B cell (primary cell): ENCODE results near the gene LAMA2. TPM values are rescaled to one million over a fixed set of nuclear protein-coding genes. Genes with fewer than 3 reads are reported as not detected.

ENCODE experiments used
- ATAC-seq: fragments of 200-7000 bp; cut with Tn5 transposase; one replicate; pipeline ENCODE4 v1.10.0; 2021; ENCODE audit warnings: low read depth, mild to moderate bottlenecking, moderate number of reproducible peaks, moderate library complexity
- CTCF ChIA-PET: fragments of 350-600 bp; sonication (Branson Sonifier 250); formaldehyde crosslinking; loops from one replicate; lab custom pipeline; 2021; ENCODE audit warnings: antibody characterized with exemption, inconsistent platforms; lab: Charles Lee
- POLR2A ChIA-PET: fragments of 350-600 bp; sonication (Branson Sonifier 250); formaldehyde crosslinking; loops from one replicate; lab custom pipeline; 2021; ENCODE audit warnings: antibody characterized with exemption; lab: Charles Lee
- DNase-seq: peaks from one replicate; pipeline ENCODE4 v3.0.0; 2013
- H2AFZ ChIP-seq: 2 replicates; pipeline ENCODE4 v1.6.1; 2012; ENCODE audit warnings: mild to moderate bottlenecking, low read depth, low read length; ENCODE audit not compliant: insufficient read depth, poor library complexity, severe bottlenecking
- H3K27ac ChIP-seq, 2 donors: 1 replicate in 1 of 2; 2 replicates in 1 of 2; pipeline ENCODE4 v1.5.1; 2012 to 2013; ENCODE audit warnings: low read length in 2 of 2, mild to moderate bottlenecking in 2 of 2, moderate library complexity in 1 of 2
- H3K27me3 ChIP-seq, 4 experiments: fragments of 200-600 bp in 1 of 4; sonication (generic) in 1 of 4; replicated peaks in 1 of 4; 1 replicate in 2 of 4; 2 replicates in 2 of 4; pipeline versions ENCODE4 v1.6.1 to v1.7.0; 2013 to 2016; ENCODE audit warnings: low read length in 3 of 4, mild to moderate bottlenecking in 2 of 4, mixed read lengths in 1 of 4, moderate library complexity in 1 of 4; ENCODE audit not compliant: insufficient read depth in 4 of 4, control insufficient read depth in 3 of 4; ENCODE audit errors: control extremely low read depth in 1 of 4
- H3K36me3 ChIP-seq, 2 experiments: replicated peaks in 1 of 2; 1 replicate in 1 of 2; 2 replicates in 1 of 2; pipeline versions ENCODE4 v1.6.1 to v1.7.1; 2013; ENCODE audit warnings: low read length in 1 of 2; ENCODE audit not compliant: insufficient read depth in 2 of 2, control insufficient read depth in 1 of 2; ENCODE audit errors: control extremely low read depth in 1 of 2, extremely low read depth in 1 of 2
- H3K4me1 ChIP-seq, 2 donors: fragments of 200-600 bp in 1 of 2; sonication (generic) in 1 of 2; 1 replicate in 1 of 2; 2 replicates in 1 of 2; pipeline versions ENCODE4 v1.5.1 to v1.6.1; 2013 to 2017; ENCODE audit warnings: low read length in 2 of 2; ENCODE audit not compliant: control insufficient read depth in 2 of 2, insufficient read depth in 2 of 2
- H3K4me2 ChIP-seq: replicated peaks from 2 replicates; pipeline ENCODE3; 2012; ENCODE audit warnings: mild to moderate bottlenecking, low read depth, low read length; ENCODE audit not compliant: poor library complexity, severe bottlenecking
- H3K4me3 ChIP-seq, 5 experiments: fragments of 200-600 bp in 1 of 5; sonication (generic) in 1 of 5; 1 replicate in 3 of 5; 2 replicates in 2 of 5; pipeline versions ENCODE4 v1.5.1 to v1.7.0; 2011 to 2016; ENCODE audit warnings: low read length in 4 of 5, mild to moderate bottlenecking in 4 of 5, low read depth in 2 of 5, control low read depth in 1 of 5, moderate library complexity in 1 of 5; ENCODE audit not compliant: insufficient read depth in 1 of 5; ENCODE audit errors: control extremely low read depth in 1 of 5, extremely low read depth in 1 of 5
- H3K79me2 ChIP-seq: fragments of 200-600 bp; sonication (generic); one replicate; pipeline ENCODE4 v1.6.0; 2016; ENCODE audit warnings: low read length; ENCODE audit not compliant: control insufficient read depth, insufficient read depth
- H3K9ac ChIP-seq: fragments of 200-600 bp; sonication (generic); 2 replicates; pipeline ENCODE4 v1.6.1; 2017; ENCODE audit warnings: mild to moderate bottlenecking, low read length, moderate library complexity
- H3K9me3 ChIP-seq, 3 donors: one replicate each; pipeline versions ENCODE4 v1.6.1 to v1.7.1; 2013; ENCODE audit warnings: low read length in 2 of 3; ENCODE audit not compliant: control insufficient read depth in 2 of 3, insufficient read depth in 1 of 3; ENCODE audit errors: control extremely low read depth in 1 of 3
- H4K20me1 ChIP-seq: 2 replicates; pipeline ENCODE4 v1.6.0; 2012; ENCODE audit warnings: mild to moderate bottlenecking, low read length; ENCODE audit not compliant: insufficient read depth, control insufficient read depth, poor library complexity, severe bottlenecking
- H3K27ac Mint-ChIP-seq: one replicate; pipeline ENCODE4 v1.8.0; 2021; ENCODE audit warnings: mixed read lengths
- H3K27me3 Mint-ChIP-seq: one replicate; pipeline ENCODE4 v1.8.0; 2021; ENCODE audit warnings: mixed read lengths
- H3K4me1 Mint-ChIP-seq: one replicate; pipeline ENCODE4 v1.8.0; 2021; ENCODE audit warnings: mixed read lengths
- H3K4me3 Mint-ChIP-seq: one replicate; pipeline ENCODE4 v1.8.0; 2021; ENCODE audit warnings: mixed read lengths
- H3K9me3 Mint-ChIP-seq: one replicate; pipeline ENCODE4 v1.8.0; 2022; ENCODE audit warnings: mixed read lengths; ENCODE audit not compliant: insufficient read depth
- CTCF ChIP-seq: fragments of 200-600 bp; IDR thresholded peaks from one replicate; pipeline ENCODE4 v1.8.0; 2022; ENCODE audit warnings: antibody characterized with exemption, mild to moderate bottlenecking
- EZH2 ChIP-seq: IDR thresholded peaks from 2 replicates; pipeline ENCODE4 v1.6.1; 2012; ENCODE audit warnings: borderline replicate concordance, low read depth, mild to moderate bottlenecking, moderate library complexity, low read length; ENCODE audit not compliant: insufficient read depth, poor library complexity, severe bottlenecking
- WGBS: methylation state at CpG from one replicate; pipeline ENCODE4 v1.1.5; 2013; ENCODE audit warnings: missing lambda C conversion rate; ENCODE audit not compliant: insufficient coverage; 5-methylcytosine and 5-hydroxymethylcytosine counted together
- intact Hi-C: fragments of 100-400 bp; cut with micrococcal nuclease; formaldehyde crosslinking; loops from one replicate; pipeline ENCODE4 v1.10.0; 2022
- polyA plus RNA-seq: library from polyadenylated mRNA; depleted of rRNA; stranded (reverse); fragments of >200 nt; gene quantifications from 2 replicates; pipeline ENCODE4 v1.2.3, GENCODE V29; 2012
- total RNA-seq, 2 donors: library from RNA; stranded (reverse); fragments of 120-200 nt in 1 of 2; gene quantifications; 1 replicate in 1 of 2; 2 replicates in 1 of 2; pipeline versions ENCODE4 v1.2.3 to v1.2.4, GENCODE V29; 2013 to 2022

Gene LAMA2
- total and polyA plus RNA-seq, 2 donors (not counting 1 experiment from before 2014, with no cell fraction given): 0.16 TPM; not detected in 1

GRCh38 chr6:129253727-129254126 lies 370.8 kb downstream of the LAMA2 start:
- H3K79me2 ChIP-seq: no peaks in the 10 kb centered on the region
- H3K4me1 ChIP-seq: no peaks in the 10 kb centered on the region
- Mint-ChIP-seq H3K27me3 (peaks cover 16% of the 10 kb centered on the region), H3K27ac (no peak overlapping the region), H3K4me1 (peaks cover 4% of the 10 kb centered on the region), H3K9me3 (no peaks in the 10 kb centered on the region), H3K4me3 (no peak overlapping the region)
- ATAC-seq (no peak), DNase-seq (no peak)
- intact Hi-C loops: loop anchor here (2.0 to 10.0 kb wide), 4 partner anchors 111 to 1517 kb away; no protein-coding TSS in a partner anchor
- H2AFZ ChIP-seq: no peak overlapping the region
- no peaks in the 10 kb centered on the region for H3K36me3 ChIP-seq
- TF ChIP-seq EZH2 (no peak), CTCF (no peak)
- H3K9ac ChIP-seq: no peak overlapping the region
- ChIA-PET POLR2A (no interaction called here), CTCF (interaction anchor here (0.7 to 3.2 kb wide), 3 partner anchors 10 to 446 kb away, joined by 3 to 12 read pairs (median 4); no protein-coding TSS in a partner anchor)
- H4K20me1 ChIP-seq: no peaks in the 10 kb centered on the region
- no peak overlapping the region for H3K27ac ChIP-seq
- no peaks in the 10 kb centered on the region for H3K27me3 ChIP-seq
- H3K4me2 ChIP-seq: no peak overlapping the region
- H3K4me3 ChIP-seq: no peak overlapping the region
- WGBS: no CpG with 5 or more reads among the region's 6 CpGs
- H3K9me3 ChIP-seq: no peaks in the 10 kb centered on the region

GRCh38 chr6:129257196-129257595 lies 374.3 kb downstream of the LAMA2 start:
- H3K4me1 Mint-ChIP-seq: no peaks in the 10 kb centered on the region
- peaks cover 13% of the 10 kb centered on the region for H3K27me3 Mint-ChIP-seq
- H3K79me2 ChIP-seq: no peaks in the 10 kb centered on the region
- H3K4me3 Mint-ChIP-seq: no peak overlapping the region
- H3K27me3 ChIP-seq: no peaks in the 10 kb centered on the region
- no peak overlapping the region for H3K9ac ChIP-seq
- POLR2A ChIA-PET: no interaction called here
- no peaks in the 10 kb centered on the region for H4K20me1 ChIP-seq
- no peaks in the 10 kb centered on the region for H3K9me3 ChIP-seq
- H3K9me3 Mint-ChIP-seq: no peaks in the 10 kb centered on the region
- H3K27ac ChIP-seq: no peak overlapping the region
- H3K4me3 ChIP-seq: no peak overlapping the region
- H3K36me3 ChIP-seq: no peaks in the 10 kb centered on the region
- H3K27ac Mint-ChIP-seq: no peak overlapping the region
- intact Hi-C loops: loop anchor here (10.0 kb wide), 2 partner anchors 108 to 272 kb away; no protein-coding TSS in a partner anchor
- no peak overlapping the region for H3K4me2 ChIP-seq
- DNase-seq (no peak), ATAC-seq (no peak)
- no peaks in the 10 kb centered on the region for H3K4me1 ChIP-seq
- no peak for TF ChIP-seq CTCF
- TF ChIP-seq EZH2: no peak
- CTCF ChIA-PET: interaction anchor here (1.2 kb wide), 1 partner anchor 13 kb away, joined by 3 read pairs; no protein-coding TSS in a partner anchor
- H2AFZ ChIP-seq: no peak overlapping the region
